ENCODE results near the gene EEF2.

Gene EEF2

GRCh38 chr19:3983542-3983914 is 1.7 kb downstream of the EEF2 start:
- H3K27me3 ChIP-seq (replicated peaks in 2 of 5; ENCODE audit: control insufficient read depth in 4 of 5, insufficient read depth in 5 of 5, low read length in 4 of 5) = no peaks in the 10 kb centered on the region
- H3K9me3 ChIP-seq (ENCODE audit: control extremely low read depth in 1 of 5, control insufficient read depth in 4 of 5, insufficient read depth in 2 of 5, low read depth in 1 of 5, low read length in 4 of 5) = no peaks in the 10 kb centered on the region
- CTCF ChIA-PET = interaction anchor here (2.2 kb wide), 1 partner anchor 8 kb away, joined by 5 read pairs; no protein-coding TSS in a partner anchor
- H3K4me3 ChIP-seq (ENCODE audit: control insufficient read depth in 1 of 7, extremely low read depth in 1 of 7, insufficient read depth in 4 of 7, low read depth in 2 of 7, low read length in 6 of 7) = peak overlapping the region in 5 of 7 experiments; percentile 85 to 100 (median 99)
- H3K36me3 ChIP-seq (ENCODE audit: control insufficient read depth in 4 of 4, insufficient read depth in 4 of 4, low read length in 3 of 4) = peaks cover 19 to 60% (median 55%) of the 10 kb centered on the region in 4 experiments
- H3K27ac ChIP-seq (ENCODE audit: insufficient read depth in 1 of 2, low read depth in 1 of 2, low read length in 2 of 2, poor library complexity in 1 of 2, severe bottlenecking in 2 of 2) = peak overlapping the region in 1 of 2 experiments; percentile 96
- WGBS (ENCODE audit: insufficient coverage) = 92% methylated on average over 5 of the region's 7 CpGs
- POLR2A ChIA-PET = interaction anchor here (0.6 to 1.9 kb wide), 2 partner anchors 8 to 153 kb away, joined by 3 to 10 read pairs; no protein-coding TSS in a partner anchor
- peaks cover 15 to 37% (median 33%) of the 10 kb centered on the region in 4 experiments for H3K4me1 ChIP-seq (ENCODE audit: control extremely low read depth in 1 of 4, control insufficient read depth in 4 of 4, insufficient read depth in 4 of 4, low read length in 3 of 4)
- DNase-seq = no peak

GRCh38 chr19:3982701-3983541 is 2.3 kb downstream of the EEF2 start:
- peak overlapping the region in 3 of 7 experiments; percentile 85 to 100 (median 95) for H3K4me3 ChIP-seq (ENCODE audit: control insufficient read depth in 1 of 7, extremely low read depth in 1 of 7, insufficient read depth in 4 of 7, low read depth in 2 of 7, low read length in 6 of 7)
- WGBS (ENCODE audit: insufficient coverage) = 97% methylated on average over 38 of the region's 40 CpGs
- peak overlapping the region in 1 of 2 experiments; percentile 96 for H3K27ac ChIP-seq (ENCODE audit: insufficient read depth in 1 of 2, low read depth in 1 of 2, low read length in 2 of 2, poor library complexity in 1 of 2, severe bottlenecking in 2 of 2)
- no peaks in the 10 kb centered on the region for H3K27me3 ChIP-seq (replicated peaks in 2 of 5; ENCODE audit: control insufficient read depth in 4 of 5, insufficient read depth in 5 of 5, low read length in 4 of 5)
- ChIA-PET POLR2A (interaction anchor here (1.9 kb wide), 1 partner anchor 8 kb away, joined by 10 read pairs; no protein-coding TSS in a partner anchor), CTCF (interaction anchor here (2.2 kb wide), 1 partner anchor 8 kb away, joined by 5 read pairs; no protein-coding TSS in a partner anchor)
- peaks cover 15 to 36% (median 33%) of the 10 kb centered on the region in 4 experiments for H3K4me1 ChIP-seq (ENCODE audit: control extremely low read depth in 1 of 4, control insufficient read depth in 4 of 4, insufficient read depth in 4 of 4, low read length in 3 of 4)
- no peaks in the 10 kb centered on the region for H3K9me3 ChIP-seq (ENCODE audit: control extremely low read depth in 1 of 5, control insufficient read depth in 4 of 5, insufficient read depth in 2 of 5, low read depth in 1 of 5, low read length in 4 of 5)
- H3K36me3 ChIP-seq (ENCODE audit: control insufficient read depth in 4 of 4, insufficient read depth in 4 of 4, low read length in 3 of 4) = peaks cover 19 to 66% (median 60%) of the 10 kb centered on the region in 4 experiments
- DNase-seq = no peak

GRCh38 chr19:3981736-3982681 is 3.3 kb downstream of the EEF2 start:
- no peak overlapping the region for H3K4me3 ChIP-seq (ENCODE audit: control insufficient read depth in 1 of 7, extremely low read depth in 1 of 7, insufficient read depth in 4 of 7, low read depth in 2 of 7, low read length in 6 of 7)
- no peak for DNase-seq
- no peak overlapping the region for H3K27ac ChIP-seq (ENCODE audit: insufficient read depth in 1 of 2, low read depth in 1 of 2, low read length in 2 of 2, poor library complexity in 1 of 2, severe bottlenecking in 2 of 2)
- ChIA-PET CTCF (no interaction called here), POLR2A (no interaction called here)
- H3K9me3 ChIP-seq (ENCODE audit: control extremely low read depth in 1 of 5, control insufficient read depth in 4 of 5, insufficient read depth in 2 of 5, low read depth in 1 of 5, low read length in 4 of 5) = no peaks in the 10 kb centered on the region
- H3K36me3 ChIP-seq (ENCODE audit: control insufficient read depth in 4 of 4, insufficient read depth in 4 of 4, low read length in 3 of 4) = peaks cover 21 to 75% (median 67%) of the 10 kb centered on the region in 4 experiments
- no peaks in the 10 kb centered on the region for H3K27me3 ChIP-seq (replicated peaks in 2 of 5; ENCODE audit: control insufficient read depth in 4 of 5, insufficient read depth in 5 of 5, low read length in 4 of 5)
- peaks cover 12 to 29% (median 26%) of the 10 kb centered on the region in 4 experiments for H3K4me1 ChIP-seq (ENCODE audit: control extremely low read depth in 1 of 4, control insufficient read depth in 4 of 4, insufficient read depth in 4 of 4, low read length in 3 of 4)
- WGBS (ENCODE audit: insufficient coverage) = 98% methylated on average over 31 of the region's 39 CpGs

GRCh38 chr19:3981373-3981735 is 3.9 kb downstream of the EEF2 start:
- WGBS (ENCODE audit: insufficient coverage) = 92% methylated on average over 10 of the region's 10 CpGs
- H3K36me3 ChIP-seq (ENCODE audit: control insufficient read depth in 4 of 4, insufficient read depth in 4 of 4, low read length in 3 of 4) = peaks cover 23 to 81% (median 73%) of the 10 kb centered on the region in 4 experiments

GRCh38 chr19:3980353-3981251 is 4.7 kb downstream of the EEF2 start:
- WGBS (ENCODE audit: insufficient coverage) = 94% methylated on average over 31 of the region's 31 CpGs
- Histone ChIP-seq H3K27me3 (replicated peaks in 2 of 5; ENCODE audit: control insufficient read depth in 4 of 5, insufficient read depth in 5 of 5, low read length in 4 of 5) (no peaks in the 10 kb centered on the region), H3K36me3 (ENCODE audit: control insufficient read depth in 4 of 4, insufficient read depth in 4 of 4, low read length in 3 of 4) (peaks cover 25 to 89% (median 79%) of the 10 kb centered on the region in 4 experiments), H3K27ac (ENCODE audit: insufficient read depth in 1 of 2, low read depth in 1 of 2, low read length in 2 of 2, poor library complexity in 1 of 2, severe bottlenecking in 2 of 2) (no peak overlapping the region), H3K4me1 (ENCODE audit: control extremely low read depth in 1 of 4, control insufficient read depth in 4 of 4, insufficient read depth in 4 of 4, low read length in 3 of 4) (peaks cover 1 to 16% (median 13%) of the 10 kb centered on the region in 4 experiments), H3K4me3 (ENCODE audit: control insufficient read depth in 1 of 7, extremely low read depth in 1 of 7, insufficient read depth in 4 of 7, low read depth in 2 of 7, low read length in 6 of 7) (no peak overlapping the region), H3K9me3 (ENCODE audit: control extremely low read depth in 1 of 5, control insufficient read depth in 4 of 5, insufficient read depth in 2 of 5, low read depth in 1 of 5, low read length in 4 of 5) (no peaks in the 10 kb centered on the region)
- ChIA-PET CTCF (no interaction called here), POLR2A (interaction anchor here (1.0 kb wide), 1 partner anchor 9 kb away, joined by 5 read pairs; the partner anchor contains the start of gene DAPK3)
- DNase-seq = no peak

More at GRCh38 chr19:3981373-3981735, 3.9 kb downstream of the EEF2 start:
- Histone ChIP-seq H3K9me3 (ENCODE audit: control extremely low read depth in 1 of 5, control insufficient read depth in 4 of 5, insufficient read depth in 2 of 5, low read depth in 1 of 5, low read length in 4 of 5) (no peaks in the 10 kb centered on the region), H3K27me3 (replicated peaks in 2 of 5; ENCODE audit: control insufficient read depth in 4 of 5, insufficient read depth in 5 of 5, low read length in 4 of 5) (no peaks in the 10 kb centered on the region), H3K4me3 (ENCODE audit: control insufficient read depth in 1 of 7, extremely low read depth in 1 of 7, insufficient read depth in 4 of 7, low read depth in 2 of 7, low read length in 6 of 7) (no peak overlapping the region), H3K4me1 (ENCODE audit: control extremely low read depth in 1 of 4, control insufficient read depth in 4 of 4, insufficient read depth in 4 of 4, low read length in 3 of 4) (peaks cover 9 to 23% (median 20%) of the 10 kb centered on the region in 4 experiments), H3K27ac (ENCODE audit: insufficient read depth in 1 of 2, low read depth in 1 of 2, low read length in 2 of 2, poor library complexity in 1 of 2, severe bottlenecking in 2 of 2) (no peak overlapping the region)
- ChIA-PET CTCF (no interaction called here), POLR2A (no interaction called here)
- DNase-seq = no peak

- Histone ChIP-seq H3K27ac (ENCODE audit: insufficient read depth in 1 of 2, low read depth in 1 of 2, low read length in 2 of 2, poor library complexity in 1 of 2, severe bottlenecking in 2 of 2) (no peak overlapping the region), H3K4me1 (ENCODE audit: control extremely low read depth in 1 of 4, control insufficient read depth in 4 of 4, insufficient read depth in 4 of 4, low read length in 3 of 4) (peaks cover 0 to 14% (median 12%) of the 10 kb centered on the region in 4 experiments), H3K36me3 (ENCODE audit: control insufficient read depth in 4 of 4, insufficient read depth in 4 of 4, low read length in 3 of 4) (peaks cover 25 to 95% (median 82%) of the 10 kb centered on the region in 4 experiments), H3K27me3 (replicated peaks in 2 of 5; ENCODE audit: control insufficient read depth in 4 of 5, insufficient read depth in 5 of 5, low read length in 4 of 5) (no peaks in the 10 kb centered on the region), H3K9me3 (ENCODE audit: control extremely low read depth in 1 of 5, control insufficient read depth in 4 of 5, insufficient read depth in 2 of 5, low read depth in 1 of 5, low read length in 4 of 5) (no peaks in the 10 kb centered on the region), H3K4me3 (ENCODE audit: control insufficient read depth in 1 of 7, extremely low read depth in 1 of 7, insufficient read depth in 4 of 7, low read depth in 2 of 7, low read length in 6 of 7) (no peak overlapping the region)
- WGBS (ENCODE audit: insufficient coverage) = 97% methylated on average over 21 of the region's 25 CpGs
- ChIA-PET POLR2A (interaction anchor here (1.0 kb wide), 1 partner anchor 9 kb away, joined by 5 read pairs; the partner anchor contains the start of gene DAPK3), CTCF (no interaction called here)
- no peak for DNase-seq
Observed at GRCh38 chr19:3979674-3980352, 5.5 kb downstream of the EEF2 start.
